Panc1 (cell line): ENCODE data around the gene KMT2D. TPM values are rescaled to one million over a fixed set of nuclear protein-coding genes. Genes with fewer than 3 reads are reported as not detected.

ENCODE experiments used
- ATAC-seq: fragments of 200-7000 bp; cut with Tn5 transposase; 2 replicates; pipeline ENCODE4 v1.9.1; 2020; ENCODE audit warnings: mild to moderate bottlenecking, moderate library complexity
- BruUV-seq: library from RNA; stranded (reverse); fragments of 400-500 nt; replicated peaks from 2 replicates; lab custom pipeline; 2021; lab: Mats Ljungman, UMichigan
- CTCF ChIA-PET: fragments of 300-600 bp; sonication (Branson Sonifier 250); formaldehyde crosslinking; loops from one replicate; lab custom pipeline; 2022; ENCODE audit warnings: antibody characterized with exemption; lab: Charles Lee
- POLR2A ChIA-PET: fragments of 300-600 bp; sonication (Branson Sonifier 250); formaldehyde crosslinking; loops from one replicate; lab custom pipeline; 2022; ENCODE audit warnings: antibody characterized with exemption; lab: Charles Lee
- DNase-seq: peaks from one replicate; pipeline ENCODE4 v3.0.0-alpha.2; 2010; ENCODE audit warnings: low read depth, low spot score
- H3K27ac ChIP-seq: 2 replicates; pipeline ENCODE4 v1.5.1; 2011; ENCODE audit warnings: mild to moderate bottlenecking, low read length, inconsistent platforms
- H3K27me3 ChIP-seq: fragments of 200-500 bp; sonication (Bioruptor generic); 2 replicates; pipeline ENCODE4 v1.6.0; 2014; ENCODE audit warnings: low read length, inconsistent platforms; ENCODE audit not compliant: control insufficient read depth, insufficient read depth
- H3K36me3 ChIP-seq: fragments of 200-500 bp; sonication (Bioruptor generic); 2 replicates; pipeline ENCODE4 v1.5.1; 2014; ENCODE audit warnings: inconsistent platforms, mild to moderate bottlenecking, low read length, moderate library complexity; ENCODE audit not compliant: control insufficient read depth, insufficient read depth
- H3K4me1 ChIP-seq: 2 replicates; pipeline ENCODE4 v1.5.1; 2011; ENCODE audit warnings: inconsistent platforms, mild to moderate bottlenecking, low read length, moderate library complexity; ENCODE audit not compliant: control insufficient read depth, insufficient read depth
- H3K4me3 ChIP-seq, 2 experiments: 2 replicates each; pipeline ENCODE4 v1.5.1; 2011 to 2012; ENCODE audit warnings: low read depth in 2 of 2, low read length in 2 of 2, mild to moderate bottlenecking in 2 of 2, inconsistent platforms in 1 of 2, moderate library complexity in 1 of 2
- H3K9me3 ChIP-seq: fragments of 200-500 bp; sonication (Bioruptor generic); 2 replicates; pipeline ENCODE4 v1.5.1; 2014; ENCODE audit warnings: low read depth, mild to moderate bottlenecking, inconsistent platforms, low read length, moderate library complexity; ENCODE audit not compliant: control insufficient read depth, insufficient read depth
- CTCF ChIP-seq: fragments of 450-650 bp; IDR thresholded peaks from 2 replicates; pipeline ENCODE4 v1.5.1; 2017; ENCODE audit warnings: mild to moderate bottlenecking
- POLR2AphosphoS5 ChIP-seq: IDR thresholded peaks from 2 replicates; pipeline ENCODE4 v1.6.1; 2012; ENCODE audit warnings: mild to moderate bottlenecking, low read depth, low read length, moderate library complexity
- REST ChIP-seq, 2 experiments: IDR thresholded peaks; 2 replicates each; pipeline ENCODE4 v1.6.1; 2011 to 2012; ENCODE audit warnings: low read depth in 2 of 2, control low read depth in 1 of 2, low read length in 1 of 2, mild to moderate bottlenecking in 1 of 2, moderate library complexity in 1 of 2; ENCODE audit not compliant: insufficient read depth in 1 of 2
- SIN3A ChIP-seq: IDR thresholded peaks from 2 replicates; pipeline ENCODE4 v1.6.1; 2012; ENCODE audit warnings: low read depth, mild to moderate bottlenecking, low read length, moderate library complexity, borderline replicate concordance; ENCODE audit not compliant: insufficient read depth
- TCF7L2 ChIP-seq: IDR thresholded peaks from 2 replicates; pipeline ENCODE4 v1.6.1; 2011; ENCODE audit warnings: mild to moderate bottlenecking, low read depth, low read length, inconsistent platforms
- in situ Hi-C: cut with HindIII; loops from 2 replicates; pipeline ENCODE4 v1.10.0; 2016; ENCODE audit warnings: low sequenced_read_pairs, low pct_unique_long_range_greater_than_20kb
- intact Hi-C: fragments of 100-400 bp; cut with micrococcal nuclease; formaldehyde crosslinking; loops from one replicate; pipeline ENCODE4 v1.10.0; 2022; ENCODE audit not compliant: unreplicated experiment
- total RNA-seq: library from RNA; stranded (reverse); gene quantifications from one replicate; pipeline ENCODE4 v1.2.1, GENCODE V29; 2021; ENCODE audit not compliant: unreplicated experiment

Gene KMT2D
- total RNA-seq, 1 experiment from 2014 or later = 64.7 TPM

GRCh38 chr12:49038291-49038955, 22.2 kb downstream of the KMT2D start:
- POLR2A ChIA-PET = no interaction called here
- TF ChIP-seq REST (IDR thresholded peaks at IDR 0.05; ENCODE audit: insufficient read depth in 1 of 2, low read depth in 2 of 2, low read length in 1 of 2) (no peak), POLR2AphosphoS5 (no peak), TCF7L2 (no peak), CTCF (no peak)

GRCh38 chr12:49037947-49038237, 22.7 kb downstream of the KMT2D start:
- Histone ChIP-seq H3K9me3 (no peaks in the 10 kb centered on the region), H3K4me3 (no peak overlapping the region), H3K27me3 (no peaks in the 10 kb centered on the region), H3K4me1 (no peaks in the 10 kb centered on the region), H3K36me3 (peaks cover 24% of the 10 kb centered on the region), H3K27ac (no peak overlapping the region)
- TF ChIP-seq REST (IDR thresholded peaks at IDR 0.05; ENCODE audit: insufficient read depth in 1 of 2, low read depth in 2 of 2, low read length in 1 of 2) (no peak), POLR2AphosphoS5 (no peak), SIN3A (no peak), TCF7L2 (no peak), CTCF (no peak)
- in situ Hi-C loops (no loop called here), intact Hi-C loops (no loop called here)
- ChIA-PET CTCF (no interaction called here), POLR2A (no interaction called here)
- ATAC-seq (no peak), DNase-seq (no peak)
- TSS peak; percentile 45 for BruUV-seq

More at GRCh38 chr12:49038291-49038955, 22.2 kb downstream of the KMT2D start:
- in situ Hi-C loops = no loop called here
- H3K4me1 ChIP-seq = no peaks in the 10 kb centered on the region
- ATAC-seq (no peak), DNase-seq (no peak)
- H3K27ac ChIP-seq = no peak overlapping the region
- no peaks in the 10 kb centered on the region for H3K9me3 ChIP-seq
- H3K4me3 ChIP-seq = no peak overlapping the region
- CTCF ChIA-PET = no interaction called here
- BruUV-seq = no TSS peak
- intact Hi-C loops = no loop called here
- H3K27me3 ChIP-seq = no peaks in the 10 kb centered on the region
- peaks cover 25% of the 10 kb centered on the region for H3K36me3 ChIP-seq
